Skeletal muscle tissue (tissue), 4 donors: ENCODE results near the gene NFE2. TPM values are rescaled to one million over a fixed set of nuclear protein-coding genes. Genes with fewer than 3 reads are reported as not detected.

Source experiments
- H3K27ac ChIP-seq: one replicate; pipeline ENCODE4 v1.7.0; 2013; ENCODE audit warnings: mild to moderate bottlenecking, low read depth, low read length, inconsistent platforms
- H3K27me3 ChIP-seq, 3 donors: one replicate each; pipeline ENCODE4 v1.7.0; 2013; ENCODE audit warnings: low read length in 3 of 3; ENCODE audit not compliant: control insufficient read depth in 3 of 3, insufficient read depth in 3 of 3
- H3K36me3 ChIP-seq, 3 donors: one replicate each; pipeline ENCODE4 v1.7.0; 2013; ENCODE audit warnings: low read length in 3 of 3; ENCODE audit not compliant: control insufficient read depth in 3 of 3, insufficient read depth in 3 of 3
- H3K4me1 ChIP-seq, 3 donors: one replicate each; pipeline ENCODE4 v1.7.0; 2013; ENCODE audit warnings: low read length in 3 of 3, mild to moderate bottlenecking in 3 of 3; ENCODE audit not compliant: control insufficient read depth in 3 of 3, insufficient read depth in 3 of 3
- H3K4me3 ChIP-seq, 3 donors: one replicate each; pipeline ENCODE4 v1.7.0; 2013; ENCODE audit warnings: low read length in 3 of 3
- H3K9ac ChIP-seq, 3 donors: one replicate each; pipeline ENCODE4 v1.7.0; 2013; ENCODE audit warnings: low read length in 3 of 3, mild to moderate bottlenecking in 3 of 3, moderate library complexity in 2 of 3, low read depth in 1 of 3
- H3K9me3 ChIP-seq, 3 donors: one replicate each; pipeline ENCODE4 v1.7.0; 2013; ENCODE audit warnings: low read length in 3 of 3; ENCODE audit not compliant: control insufficient read depth in 3 of 3
- total RNA-seq: library from RNA; depleted of rRNA; stranded (reverse); fragments of >200 nt; gene quantifications from one replicate; pipeline ENCODE4 v1.2.3, GENCODE V29; 2014
- donor health status: Osteomylitis.

NFE2 gene
- 5.2 TPM for total RNA-seq

- Histone ChIP-seq H3K4me1 (peaks cover 18 to 36% (median 20%) of the 10 kb centered on the region in 3 donors), H3K9ac (peak within 1 kb of the TSS; percentile 53 to 68 (median 68)), H3K9me3 (no peaks in the 10 kb centered on the region), H3K27me3 (peaks cover 0 to 8% (median 4%) of the 10 kb centered on the region in 3 donors), H3K27ac (no peak within 1 kb of the TSS), H3K4me3 (peak within 1 kb of the TSS; percentile 54 to 69 (median 60)), H3K36me3 (no peaks in the 10 kb centered on the region)
Observed at GRCh38 chr12:54300732-54301427, at the start of gene NFE2. NFE2 (minus strand) TSS chr12:54301015; CDS start chr12:54295248, 5,767 bp downstream.

DNA sequence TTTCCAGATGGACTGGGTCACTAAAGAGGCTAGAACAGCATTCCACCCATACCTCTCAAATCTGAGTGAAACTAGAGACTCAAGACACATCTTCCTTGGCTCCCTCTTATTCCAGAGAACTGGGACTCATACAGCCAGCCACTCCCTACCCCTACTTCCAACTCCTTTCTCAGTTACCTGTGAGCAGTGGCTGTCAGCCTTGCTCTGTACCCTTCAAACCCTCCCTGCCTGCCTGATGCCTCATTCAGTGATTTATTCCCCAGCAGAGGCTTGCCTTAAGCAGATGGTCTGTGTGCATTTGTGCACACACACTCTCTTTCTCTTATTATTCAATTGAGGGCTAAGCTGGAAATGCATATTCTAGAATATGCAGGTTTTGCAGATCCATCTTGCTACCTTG is 48.9 kb upstream of the NFE2 start:
- Histone ChIP-seq H3K9ac (no peak overlapping the region), H3K4me1 (peaks cover 12 to 21% (median 16%) of the 10 kb centered on the region in 3 donors), H3K27me3 (no peaks in the 10 kb centered on the region), H3K9me3 (no peaks in the 10 kb centered on the region), H3K27ac (no peak overlapping the region), H3K4me3 (no peak overlapping the region), H3K36me3 (peaks cover 37 to 52% (median 46%) of the 10 kb centered on the region in 3 donors)

GRCh38 chr12:54349036-54349435 is 48.2 kb upstream of the NFE2 start:
- no peak overlapping the region for H3K27ac ChIP-seq
- H3K27me3 ChIP-seq: no peaks in the 10 kb centered on the region
- H3K4me1 ChIP-seq: peaks cover 12 to 21% (median 16%) of the 10 kb centered on the region in 3 donors
- no peak overlapping the region for H3K4me3 ChIP-seq
- no peaks in the 10 kb centered on the region for H3K9me3 ChIP-seq
- H3K36me3 ChIP-seq: peaks cover 37 to 52% (median 46%) of the 10 kb centered on the region in 3 donors
- no peak overlapping the region for H3K9ac ChIP-seq

- peak overlapping the region; percentile 63 for H3K27ac ChIP-seq
- H3K9ac ChIP-seq: no peak overlapping the region
- H3K4me1 ChIP-seq: peaks cover 22 to 26% (median 25%) of the 10 kb centered on the region in 3 donors
- H3K36me3 ChIP-seq: peaks cover 20 to 35% (median 29%) of the 10 kb centered on the region in 3 donors
- H3K27me3 ChIP-seq: no peaks in the 10 kb centered on the region
- H3K9me3 ChIP-seq: no peaks in the 10 kb centered on the region
- H3K4me3 ChIP-seq: no peak overlapping the region
Observed at GRCh38 chr12:54341378-54342300, 40.8 kb upstream of the NFE2 start.

- peaks cover 18 to 33% (median 29%) of the 10 kb centered on the region in 3 donors for H3K36me3 ChIP-seq
- H3K9me3 ChIP-seq: no peaks in the 10 kb centered on the region
- no peaks in the 10 kb centered on the region for H3K27me3 ChIP-seq
- H3K4me1 ChIP-seq: peaks cover 22 to 26% (median 25%) of the 10 kb centered on the region in 3 donors
- no peak overlapping the region for H3K9ac ChIP-seq
- no peak overlapping the region for H3K4me3 ChIP-seq
- peak overlapping the region; percentile 58 for H3K27ac ChIP-seq
Observed at GRCh38 chr12:54340846-54341245, 40.0 kb upstream of the NFE2 start.

- Histone ChIP-seq H3K36me3 (peaks cover 13 to 21% (median 20%) of the 10 kb centered on the region in 3 donors), H3K4me3 (no peak overlapping the region), H3K9me3 (no peaks in the 10 kb centered on the region), H3K27me3 (no peaks in the 10 kb centered on the region), H3K9ac (no peak overlapping the region), H3K4me1 (peaks cover 22 to 26% (median 25%) of the 10 kb centered on the region in 3 donors), H3K27ac (no peak overlapping the region)
Observed at GRCh38 chr12:54338698-54339296, 38.0 kb upstream of the NFE2 start.

DNA sequence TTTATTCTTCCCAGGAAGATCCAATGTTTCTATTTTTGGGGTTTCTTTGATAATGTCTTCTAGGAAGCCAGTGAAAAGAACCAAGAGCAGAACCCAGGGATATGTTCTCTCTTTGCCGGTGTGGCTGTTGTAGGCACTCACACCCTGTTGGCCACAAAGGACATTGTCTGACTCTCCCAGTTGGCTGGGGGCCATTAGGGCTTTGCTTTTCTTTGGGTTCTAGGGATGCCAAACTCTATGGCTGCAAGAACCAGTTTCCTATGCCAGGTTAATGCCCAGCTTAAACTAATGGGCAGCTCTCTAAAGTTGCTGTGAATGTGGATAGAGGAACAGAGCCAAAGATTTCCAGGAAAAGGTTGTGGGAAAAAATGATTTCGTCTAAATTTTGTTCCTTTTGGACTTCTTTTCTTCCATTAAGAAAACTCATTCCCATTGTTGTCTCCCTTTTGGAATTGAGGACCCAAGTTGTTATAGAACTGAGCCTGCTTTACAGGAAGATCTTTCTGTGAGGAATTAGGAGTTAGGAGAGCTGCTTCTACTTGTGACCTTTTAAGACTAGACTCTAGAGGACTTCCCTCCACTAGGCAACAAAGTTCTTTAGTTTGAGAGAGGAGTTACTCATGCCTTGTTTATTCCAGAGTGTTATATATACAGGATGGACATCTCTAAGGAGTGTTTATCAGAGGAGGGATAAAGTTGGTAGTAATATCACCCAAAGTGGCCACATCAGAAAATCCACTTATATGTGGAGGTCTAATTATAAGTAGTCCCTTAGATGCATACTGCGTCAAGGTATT is 37.2 kb upstream of the NFE2 start:
- Histone ChIP-seq H3K27me3 (no peaks in the 10 kb centered on the region), H3K9ac (peak overlapping the region in 1 of 3 donors; percentile 10), H3K4me1 (peaks cover 22 to 26% (median 25%) of the 10 kb centered on the region in 3 donors), H3K4me3 (peak overlapping the region in 1 of 3 donors; percentile 7), H3K27ac (no peak overlapping the region), H3K9me3 (no peaks in the 10 kb centered on the region), H3K36me3 (peaks cover 8 to 16% (median 13%) of the 10 kb centered on the region in 3 donors)

DNA sequence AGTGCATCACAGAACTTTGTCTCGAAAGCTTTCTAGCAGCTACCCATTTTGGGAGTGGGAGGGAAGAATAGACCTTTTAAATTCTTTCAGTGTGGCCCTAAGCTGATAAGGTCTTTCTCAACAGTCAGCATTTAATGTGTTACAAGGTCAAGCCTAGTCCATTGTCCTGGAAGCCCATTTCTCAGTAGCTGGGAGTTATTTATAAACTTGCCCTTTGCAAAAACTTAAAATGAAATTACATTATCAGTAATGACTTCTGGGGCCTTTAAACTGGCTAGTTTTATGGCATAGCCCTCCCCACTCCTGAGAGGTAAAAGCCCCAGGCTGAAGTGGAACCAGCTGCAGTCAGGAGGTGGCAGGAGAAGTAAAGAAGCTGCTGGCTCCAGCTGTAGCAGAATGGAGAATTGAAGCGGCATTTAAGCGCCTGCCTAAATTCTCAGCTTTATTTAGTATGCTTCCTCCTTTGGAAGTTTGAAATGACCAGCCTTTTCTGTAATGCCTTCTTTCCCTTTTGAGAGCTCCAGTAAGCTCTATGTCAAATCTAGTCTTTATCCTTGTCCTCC is 36.5 kb upstream of the NFE2 start:
- Histone ChIP-seq H3K27ac (no peak overlapping the region), H3K4me3 (peak overlapping the region in 1 of 3 donors; percentile 7), H3K9me3 (no peaks in the 10 kb centered on the region), H3K9ac (peak overlapping the region in 1 of 3 donors; percentile 10), H3K36me3 (peaks cover 4 to 9% (median 7%) of the 10 kb centered on the region in 3 donors), H3K27me3 (no peaks in the 10 kb centered on the region), H3K4me1 (peaks cover 22 to 26% (median 25%) of the 10 kb centered on the region in 3 donors)
